Measurements from ENCODE around the gene ZDHHC14.

- TF ChIP-seq CTCF (IDR thresholded peaks at IDR 0.05; ENCODE audit: insufficient read depth, low read length) (no peak), REST (IDR thresholded peaks at IDR 0.05; ENCODE audit: insufficient replicate concordance, low read depth) (no peak), SPI1 (IDR thresholded peaks at IDR 0.05; ENCODE audit: borderline replicate concordance, low read depth) (no peak), POLR2AphosphoS5 (IDR thresholded peaks at IDR 0.05; ENCODE audit: low read depth) (no peak), GABPA (IDR thresholded peaks at IDR 0.05; ENCODE audit: low read depth) (no peak)
Measured at GRCh38 chr6:157708239-157708638, 327.2 kb downstream of the ZDHHC14 start.
